Ishikawa (cell line): ENCODE data around the gene NR2F1.

ENCODE experiments used
- CEBPB ChIP-seq: IDR thresholded peaks from 2 replicates; pipeline ENCODE4 v1.6.1; 2012
- CREB1 ChIP-seq: IDR thresholded peaks from 2 replicates; pipeline ENCODE4 v1.6.1; 2012; ENCODE audit warnings: low read depth
- EGR1 ChIP-seq: IDR thresholded peaks from 2 replicates; pipeline ENCODE4 v1.6.1; 2012
- EP300 ChIP-seq: IDR thresholded peaks from 2 replicates; pipeline ENCODE4 v1.6.1; 2012; ENCODE audit warnings: borderline replicate concordance
- FOXM1 ChIP-seq: IDR thresholded peaks from 2 replicates; pipeline ENCODE4 v1.6.1; 2012; ENCODE audit warnings: low read depth, borderline replicate concordance
- NFIC ChIP-seq: IDR thresholded peaks from 2 replicates; pipeline ENCODE4 v1.6.1; 2012
- RAD21 ChIP-seq: IDR thresholded peaks from 2 replicates; pipeline ENCODE4 v1.6.1; 2012; ENCODE audit warnings: low read depth
- TAF1 ChIP-seq: IDR thresholded peaks from 2 replicates; pipeline ENCODE4 v1.6.1; 2012; ENCODE audit warnings: low read depth, mild to moderate bottlenecking
- TCF12 ChIP-seq: IDR thresholded peaks from 2 replicates; pipeline ENCODE4 v1.6.1; 2012; ENCODE audit warnings: low read depth
- TEAD4 ChIP-seq: IDR thresholded peaks from 2 replicates; pipeline ENCODE4 v1.6.1; 2012
- YY1 ChIP-seq: IDR thresholded peaks from 2 replicates; pipeline ENCODE4 v1.6.1; 2012; ENCODE audit warnings: low read depth
- ZBTB7A ChIP-seq: IDR thresholded peaks from 2 replicates; pipeline ENCODE4 v1.6.1; 2012; ENCODE audit warnings: low read depth
- TF ChIP-seq, protein P1 (sequence below): IDR thresholded peaks from 2 replicates; pipeline ENCODE4 v1.6.1; 2012
- TF ChIP-seq, protein P2 (sequence below): IDR thresholded peaks from 2 replicates; pipeline ENCODE4 v1.6.1; 2012
- TF ChIP-seq, protein P3 (sequence below): IDR thresholded peaks from 2 replicates; pipeline ENCODE4 v1.6.1; 2012; ENCODE audit warnings: low read depth, mild to moderate bottlenecking

NR2F1 gene

DNA sequence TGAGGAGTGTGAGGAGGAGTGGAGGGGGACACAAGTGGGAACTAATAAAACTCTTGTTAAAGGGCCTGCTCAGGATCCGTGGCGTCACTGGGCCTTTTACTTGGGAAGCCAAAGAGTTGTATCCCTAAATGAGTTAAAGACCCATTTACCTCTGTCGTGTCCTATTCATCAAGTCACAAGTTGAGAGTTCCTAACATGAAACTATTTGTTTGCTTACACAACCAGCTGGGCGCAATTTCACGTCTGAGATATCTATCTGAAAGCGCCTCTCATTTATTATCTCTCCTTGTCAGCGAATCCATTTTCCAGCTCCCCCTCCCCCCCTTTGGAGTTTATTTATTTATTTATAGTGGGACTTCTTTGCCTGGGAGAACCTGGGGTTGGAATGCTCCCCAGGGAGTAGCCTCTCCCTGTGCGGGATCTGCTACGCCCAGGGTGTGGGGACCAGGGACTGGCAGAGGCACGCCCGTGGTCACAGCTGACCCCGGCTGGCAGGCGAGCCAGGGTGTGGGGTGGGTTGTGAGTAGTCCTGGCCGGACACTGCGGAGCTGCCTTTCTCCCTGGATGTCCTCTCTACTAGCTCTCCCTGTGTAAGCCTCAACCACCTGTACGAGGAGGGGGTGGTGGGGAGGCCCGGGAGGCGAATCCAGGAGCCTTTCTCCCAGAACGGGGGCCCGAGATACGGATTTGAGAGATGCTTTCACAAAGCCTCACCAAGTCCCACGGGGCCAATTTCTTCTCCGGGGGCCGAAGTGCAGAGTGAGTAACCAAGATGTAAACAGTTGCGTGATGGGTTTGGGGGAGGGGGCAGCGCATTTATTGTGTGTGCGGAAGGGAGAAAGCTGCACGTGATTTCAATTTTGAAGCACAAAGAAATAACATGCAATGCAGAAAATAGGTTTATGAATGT, 15.3 kb downstream of the NR2F1 start:
- TF ChIP-seq TEAD4, result no peak
- TF ChIP-seq TCF12, result no peak
- TF ChIP-seq FOXM1, result no peak
- TF ChIP-seq, protein P1, sequence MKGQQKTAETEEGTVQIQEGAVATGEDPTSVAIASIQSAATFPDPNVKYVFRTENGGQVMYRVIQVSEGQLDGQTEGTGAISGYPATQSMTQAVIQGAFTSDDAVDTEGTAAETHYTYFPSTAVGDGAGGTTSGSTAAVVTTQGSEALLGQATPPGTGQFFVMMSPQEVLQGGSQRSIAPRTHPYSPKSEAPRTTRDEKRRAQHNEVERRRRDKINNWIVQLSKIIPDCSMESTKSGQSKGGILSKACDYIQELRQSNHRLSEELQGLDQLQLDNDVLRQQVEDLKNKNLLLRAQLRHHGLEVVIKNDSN, result no peak
- no peak for TF ChIP-seq YY1
- TF ChIP-seq CREB1, result no peak
- TF ChIP-seq CEBPB, result no peak
- TF ChIP-seq, protein P2, sequence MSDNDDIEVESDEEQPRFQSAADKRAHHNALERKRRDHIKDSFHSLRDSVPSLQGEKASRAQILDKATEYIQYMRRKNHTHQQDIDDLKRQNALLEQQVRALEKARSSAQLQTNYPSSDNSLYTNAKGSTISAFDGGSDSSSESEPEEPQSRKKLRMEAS, result no peak
- no peak for TF ChIP-seq NFIC
- TF ChIP-seq TAF1, result no peak
- TF ChIP-seq, protein P3, sequence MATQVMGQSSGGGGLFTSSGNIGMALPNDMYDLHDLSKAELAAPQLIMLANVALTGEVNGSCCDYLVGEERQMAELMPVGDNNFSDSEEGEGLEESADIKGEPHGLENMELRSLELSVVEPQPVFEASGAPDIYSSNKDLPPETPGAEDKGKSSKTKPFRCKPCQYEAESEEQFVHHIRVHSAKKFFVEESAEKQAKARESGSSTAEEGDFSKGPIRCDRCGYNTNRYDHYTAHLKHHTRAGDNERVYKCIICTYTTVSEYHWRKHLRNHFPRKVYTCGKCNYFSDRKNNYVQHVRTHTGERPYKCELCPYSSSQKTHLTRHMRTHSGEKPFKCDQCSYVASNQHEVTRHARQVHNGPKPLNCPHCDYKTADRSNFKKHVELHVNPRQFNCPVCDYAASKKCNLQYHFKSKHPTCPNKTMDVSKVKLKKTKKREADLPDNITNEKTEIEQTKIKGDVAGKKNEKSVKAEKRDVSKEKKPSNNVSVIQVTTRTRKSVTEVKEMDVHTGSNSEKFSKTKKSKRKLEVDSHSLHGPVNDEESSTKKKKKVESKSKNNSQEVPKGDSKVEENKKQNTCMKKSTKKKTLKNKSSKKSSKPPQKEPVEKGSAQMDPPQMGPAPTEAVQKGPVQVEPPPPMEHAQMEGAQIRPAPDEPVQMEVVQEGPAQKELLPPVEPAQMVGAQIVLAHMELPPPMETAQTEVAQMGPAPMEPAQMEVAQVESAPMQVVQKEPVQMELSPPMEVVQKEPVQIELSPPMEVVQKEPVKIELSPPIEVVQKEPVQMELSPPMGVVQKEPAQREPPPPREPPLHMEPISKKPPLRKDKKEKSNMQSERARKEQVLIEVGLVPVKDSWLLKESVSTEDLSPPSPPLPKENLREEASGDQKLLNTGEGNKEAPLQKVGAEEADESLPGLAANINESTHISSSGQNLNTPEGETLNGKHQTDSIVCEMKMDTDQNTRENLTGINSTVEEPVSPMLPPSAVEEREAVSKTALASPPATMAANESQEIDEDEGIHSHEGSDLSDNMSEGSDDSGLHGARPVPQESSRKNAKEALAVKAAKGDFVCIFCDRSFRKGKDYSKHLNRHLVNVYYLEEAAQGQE, result no peak
- TF ChIP-seq EP300, result no peak

DNA sequence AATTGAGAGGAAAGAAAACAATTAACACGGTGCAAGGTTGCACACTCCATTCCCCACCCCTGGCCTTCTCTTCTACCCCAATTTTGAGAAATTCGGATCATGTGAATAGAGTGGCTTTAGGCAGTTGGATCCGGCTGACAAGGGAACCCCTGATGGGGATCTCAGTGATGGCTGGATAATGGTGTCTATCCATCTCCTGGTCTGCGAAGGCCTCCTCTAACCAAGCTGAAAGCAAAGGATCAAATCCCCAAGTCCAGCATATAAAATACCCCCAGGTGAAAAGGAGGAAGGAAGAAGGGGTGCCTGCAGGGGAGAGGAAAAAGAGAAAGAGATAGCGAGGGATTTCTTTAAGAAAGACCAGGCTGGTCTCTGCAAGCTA, 16.0 kb downstream of the NR2F1 start:
- TF ChIP-seq CEBPB, result no peak

DNA sequence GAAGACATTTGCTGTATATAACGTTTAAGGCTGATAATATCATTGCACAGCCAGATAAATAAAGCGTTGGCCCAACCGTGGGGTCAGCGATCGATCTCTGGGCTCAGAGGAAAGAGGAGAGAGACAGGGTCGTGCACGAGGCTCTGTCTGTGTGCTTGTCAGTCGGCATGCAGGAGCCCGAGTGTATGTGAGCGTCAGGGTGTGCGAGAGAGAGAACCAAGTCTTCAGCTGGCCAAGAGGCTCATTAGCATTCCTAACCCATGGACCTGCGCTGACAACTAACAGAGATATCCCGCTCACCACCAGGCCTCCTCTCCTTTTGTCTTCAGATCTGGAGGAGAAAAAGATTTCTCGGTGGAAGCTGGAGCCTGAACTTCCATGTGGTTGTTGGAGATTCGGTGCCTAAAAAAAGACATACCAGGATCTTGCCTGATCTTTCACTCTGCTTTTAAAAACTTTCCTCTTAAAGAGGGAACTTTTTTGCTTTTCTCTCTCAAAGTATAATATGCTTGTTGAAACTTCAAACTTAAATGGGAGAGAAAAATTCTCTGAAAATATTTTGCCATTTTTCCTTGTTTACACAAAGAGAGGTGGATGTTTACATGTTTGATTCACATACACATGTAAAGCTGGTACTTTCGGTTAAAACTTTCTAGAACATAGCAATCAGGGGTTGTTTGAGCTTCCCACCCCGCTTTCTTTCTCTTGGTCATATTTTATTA, 16.5 kb downstream of the NR2F1 start:
- TF ChIP-seq CEBPB, result no peak
- TF ChIP-seq TAF1, result no peak

DNA sequence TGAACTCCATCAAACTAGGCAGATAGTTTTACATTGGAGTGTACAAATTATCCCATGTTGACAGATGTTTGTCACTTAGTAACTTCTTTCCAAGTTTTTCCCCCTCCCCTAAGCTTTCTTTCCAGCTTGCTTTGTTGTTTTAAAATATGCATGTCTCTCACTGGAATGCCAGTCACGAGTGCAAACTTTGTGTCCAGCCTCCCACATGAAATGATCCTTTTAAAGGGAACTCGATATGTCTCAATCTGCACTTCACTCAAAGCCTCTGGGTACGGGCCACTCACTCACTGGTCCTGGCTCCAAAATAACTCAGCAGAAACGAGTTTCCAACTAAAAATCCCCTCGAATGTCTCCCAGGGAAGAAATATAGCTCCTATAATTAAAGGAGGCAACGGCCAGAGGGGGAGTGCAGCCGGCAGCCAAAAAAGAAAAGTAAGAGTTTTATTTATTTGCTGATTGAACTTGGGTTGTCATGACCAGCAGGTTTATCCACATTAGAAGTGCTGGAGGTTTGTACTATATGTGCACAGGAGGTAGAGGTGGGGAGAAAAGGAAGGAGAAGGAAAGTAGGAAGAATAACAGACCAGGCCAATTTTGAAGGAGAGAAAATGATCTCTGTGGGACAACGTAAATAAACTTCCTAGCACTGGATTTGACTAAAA, 17.5 kb downstream of the NR2F1 start:
- TF ChIP-seq CREB1, result no peak
- no peak for TF ChIP-seq EP300
- no peak for TF ChIP-seq NFIC
- TF ChIP-seq TEAD4, result no peak

DNA sequence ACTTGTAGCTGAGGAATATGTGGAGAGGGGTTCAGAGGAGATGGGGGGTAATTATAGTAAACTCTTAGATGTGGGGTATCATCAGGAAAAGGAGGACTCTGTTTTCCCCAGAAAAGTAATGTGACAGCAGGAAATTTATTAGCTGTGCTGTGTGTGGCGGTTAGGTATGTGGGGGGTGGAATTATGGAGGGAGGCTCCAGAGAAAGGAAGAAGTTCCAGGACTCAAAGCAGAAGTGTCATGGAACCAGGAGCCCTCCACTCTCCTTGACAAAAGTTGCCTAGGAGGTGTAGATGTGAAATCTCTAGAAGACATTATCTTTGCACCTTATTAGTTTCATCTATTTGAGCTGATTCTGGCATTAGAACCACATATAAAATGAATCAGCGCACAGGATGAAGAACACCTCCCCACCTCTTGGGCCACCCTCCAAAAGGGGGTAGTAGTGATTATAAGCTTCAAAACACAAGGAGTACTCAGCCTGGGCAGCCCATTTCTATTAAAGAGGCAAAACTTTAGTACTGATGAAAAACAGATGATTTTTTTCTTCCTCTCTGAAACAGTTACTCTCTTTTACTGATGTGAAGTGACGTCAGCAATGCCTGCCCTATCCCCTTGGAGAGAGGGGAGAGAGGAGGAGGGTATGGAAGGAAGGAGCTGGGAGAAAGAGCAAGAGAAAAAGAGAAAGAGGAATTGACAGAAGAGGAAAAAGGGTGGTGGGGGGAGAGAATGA, 18.2 kb downstream of the NR2F1 start:
- TF ChIP-seq TEAD4, result no peak
- TF ChIP-seq, protein P1, result no peak
- no peak for TF ChIP-seq EP300
- TF ChIP-seq TAF1, result no peak
- no peak for TF ChIP-seq YY1
- TF ChIP-seq TCF12, result no peak
- no peak for TF ChIP-seq CEBPB
- no peak for TF ChIP-seq EGR1
- TF ChIP-seq, protein P2, result no peak
- TF ChIP-seq ZBTB7A, result no peak
- no peak for TF ChIP-seq NFIC

DNA sequence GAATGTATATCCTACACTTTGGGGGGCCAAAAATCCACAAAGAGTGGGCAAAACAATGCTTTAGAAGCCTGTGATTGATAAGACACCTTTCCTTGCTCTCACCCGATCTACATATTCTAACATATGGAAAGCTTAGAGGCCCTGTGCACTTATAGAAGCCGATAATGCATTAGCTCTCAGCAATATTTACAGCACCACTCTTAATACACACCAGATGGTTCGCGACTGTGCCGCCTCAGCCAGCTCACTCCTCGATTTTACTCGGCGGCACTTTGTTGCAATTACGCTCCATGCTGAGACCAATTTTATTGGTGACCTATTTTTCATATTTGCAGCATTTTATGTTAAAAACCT, 18.8 kb downstream of the NR2F1 start:
- TF ChIP-seq FOXM1 (no peak), TEAD4 (no peak), YY1 (no peak), EGR1 (no peak), CEBPB (no peak), CREB1 (no peak), TAF1 (no peak), RAD21 (no peak), EP300 (no peak), ZBTB7A (no peak), TCF12 (no peak), NFIC (no peak)
- TF ChIP-seq, protein P1, result no peak
- TF ChIP-seq, protein P3, result no peak
- TF ChIP-seq, protein P2, result no peak
